GM12874 (cell line): ENCODE measurements around the gene RBM15B.

Source experiments
- TF ChIP-seq, protein P1 (sequence below): IDR thresholded peaks from 2 replicates; pipeline ENCODE4 v1.5.1; 2011; ENCODE audit warnings: low read depth, mild to moderate bottlenecking, control low read depth, low read length, moderate library complexity; ENCODE audit not compliant: insufficient read depth

The RBM15B gene

DNA sequence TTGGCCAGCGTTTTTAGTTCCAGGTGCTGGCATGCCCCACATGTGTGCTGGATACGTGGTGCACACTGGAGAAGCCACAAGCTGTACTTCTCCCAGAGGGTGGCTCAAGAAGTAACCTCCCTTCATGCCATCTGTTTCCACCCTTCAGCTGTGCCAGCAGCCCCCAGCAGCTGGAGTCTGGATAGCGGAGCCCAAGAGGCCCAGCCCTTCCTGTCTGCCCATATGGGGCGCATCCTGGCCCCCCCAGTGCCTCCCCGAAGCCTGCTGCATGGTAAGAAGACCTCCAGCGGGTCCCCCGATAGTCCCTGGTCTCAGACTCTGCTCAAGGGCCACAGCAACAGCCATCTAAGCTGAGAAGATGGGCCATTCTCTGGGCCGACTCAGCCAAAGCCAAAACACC lies 11.8 kb upstream of the RBM15B start:
- TF ChIP-seq, protein P1, sequence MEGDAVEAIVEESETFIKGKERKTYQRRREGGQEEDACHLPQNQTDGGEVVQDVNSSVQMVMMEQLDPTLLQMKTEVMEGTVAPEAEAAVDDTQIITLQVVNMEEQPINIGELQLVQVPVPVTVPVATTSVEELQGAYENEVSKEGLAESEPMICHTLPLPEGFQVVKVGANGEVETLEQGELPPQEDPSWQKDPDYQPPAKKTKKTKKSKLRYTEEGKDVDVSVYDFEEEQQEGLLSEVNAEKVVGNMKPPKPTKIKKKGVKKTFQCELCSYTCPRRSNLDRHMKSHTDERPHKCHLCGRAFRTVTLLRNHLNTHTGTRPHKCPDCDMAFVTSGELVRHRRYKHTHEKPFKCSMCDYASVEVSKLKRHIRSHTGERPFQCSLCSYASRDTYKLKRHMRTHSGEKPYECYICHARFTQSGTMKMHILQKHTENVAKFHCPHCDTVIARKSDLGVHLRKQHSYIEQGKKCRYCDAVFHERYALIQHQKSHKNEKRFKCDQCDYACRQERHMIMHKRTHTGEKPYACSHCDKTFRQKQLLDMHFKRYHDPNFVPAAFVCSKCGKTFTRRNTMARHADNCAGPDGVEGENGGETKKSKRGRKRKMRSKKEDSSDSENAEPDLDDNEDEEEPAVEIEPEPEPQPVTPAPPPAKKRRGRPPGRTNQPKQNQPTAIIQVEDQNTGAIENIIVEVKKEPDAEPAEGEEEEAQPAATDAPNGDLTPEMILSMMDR = no peak

DNA sequence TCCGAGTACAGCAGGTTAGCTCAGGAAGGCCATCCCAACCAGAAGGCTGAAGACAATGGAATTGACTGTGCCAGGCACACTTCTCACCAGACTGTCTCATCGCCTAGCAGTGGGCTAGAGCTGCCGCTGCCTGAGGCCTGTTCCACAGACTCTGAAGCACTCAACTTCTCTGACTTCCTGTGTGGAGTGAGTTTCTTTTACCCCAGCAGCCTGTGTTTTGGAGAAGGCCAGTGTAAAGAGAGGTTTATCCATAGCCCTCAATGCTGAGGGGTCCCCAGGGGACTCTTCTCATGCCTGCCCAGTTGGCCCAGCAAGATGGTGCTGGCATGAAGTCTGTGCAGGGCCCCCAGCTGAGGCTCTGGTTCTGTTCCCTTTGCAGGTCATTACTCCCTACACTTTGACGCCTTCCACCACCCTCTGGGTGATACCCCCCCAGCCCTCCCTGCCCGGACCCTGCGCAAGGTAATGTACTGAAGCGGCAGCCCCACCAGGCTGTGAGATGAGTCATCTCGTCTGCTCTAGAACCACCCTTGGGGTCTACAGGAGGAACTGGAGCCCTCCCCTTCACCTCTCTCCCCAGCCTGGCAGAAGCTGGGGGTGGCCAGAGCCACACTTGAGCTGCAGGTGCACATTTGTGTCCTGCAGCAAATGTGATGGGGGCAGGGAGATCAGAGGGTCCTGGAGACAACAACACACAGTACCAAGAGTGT lies 11.2 kb upstream of the RBM15B start:
- TF ChIP-seq, protein P1 = no peak

DNA sequence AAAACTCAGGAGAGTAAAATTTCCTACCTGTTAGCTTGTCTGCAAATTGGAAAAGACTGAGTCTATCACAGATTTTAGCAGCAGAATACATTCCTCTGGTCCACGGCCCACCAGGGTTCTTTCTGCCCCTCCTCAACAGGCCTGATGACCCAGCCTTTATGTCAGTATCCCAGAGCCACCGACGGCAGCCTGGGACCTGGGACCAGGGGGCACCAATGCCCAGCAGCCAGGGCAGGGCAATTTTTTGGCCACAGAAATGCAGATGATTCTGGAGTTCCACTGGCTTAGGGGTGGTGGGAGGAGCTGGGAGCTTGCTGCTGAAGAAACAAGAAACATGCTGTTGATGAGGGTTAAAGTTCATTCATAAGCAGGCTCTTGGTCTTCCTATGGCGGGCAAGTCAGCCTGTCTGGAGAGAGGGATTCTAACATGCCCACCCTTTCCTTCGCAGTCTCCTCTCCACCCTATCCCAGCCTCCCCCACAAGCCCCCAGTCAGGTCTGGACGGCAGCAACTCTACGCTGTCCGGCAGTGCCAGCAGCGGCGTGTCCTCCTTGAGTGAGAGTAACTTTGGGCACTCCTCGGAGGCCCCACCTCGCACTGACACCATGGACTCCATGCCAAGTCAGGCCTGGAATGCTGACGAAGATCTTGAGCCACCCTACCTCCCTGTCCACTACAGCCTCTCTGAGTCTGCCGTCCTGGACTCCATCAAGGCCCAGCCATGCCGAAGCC lies 10.3 kb upstream of the RBM15B start:
- TF ChIP-seq, protein P1 = no peak

DNA sequence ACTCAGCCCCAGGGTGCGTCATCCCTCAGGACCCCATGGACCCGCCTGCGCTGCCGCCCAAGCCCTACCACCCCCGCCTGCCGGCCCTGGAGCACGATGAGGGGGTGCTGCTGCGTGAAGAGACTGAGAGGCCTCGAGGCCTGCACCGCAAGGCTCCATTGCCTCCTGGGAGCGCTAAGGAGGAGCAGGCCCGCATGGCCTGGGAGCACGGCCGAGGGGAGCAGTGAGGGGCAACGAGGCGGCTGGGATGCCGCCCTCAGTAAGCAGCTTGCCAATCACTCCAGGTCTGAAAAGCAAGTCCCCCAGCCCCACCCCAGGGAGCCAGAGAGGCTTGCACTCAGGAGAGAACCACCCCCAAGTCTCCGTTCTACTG lies 9.8 kb upstream of the RBM15B start:
- TF ChIP-seq, protein P1 = no peak

DNA sequence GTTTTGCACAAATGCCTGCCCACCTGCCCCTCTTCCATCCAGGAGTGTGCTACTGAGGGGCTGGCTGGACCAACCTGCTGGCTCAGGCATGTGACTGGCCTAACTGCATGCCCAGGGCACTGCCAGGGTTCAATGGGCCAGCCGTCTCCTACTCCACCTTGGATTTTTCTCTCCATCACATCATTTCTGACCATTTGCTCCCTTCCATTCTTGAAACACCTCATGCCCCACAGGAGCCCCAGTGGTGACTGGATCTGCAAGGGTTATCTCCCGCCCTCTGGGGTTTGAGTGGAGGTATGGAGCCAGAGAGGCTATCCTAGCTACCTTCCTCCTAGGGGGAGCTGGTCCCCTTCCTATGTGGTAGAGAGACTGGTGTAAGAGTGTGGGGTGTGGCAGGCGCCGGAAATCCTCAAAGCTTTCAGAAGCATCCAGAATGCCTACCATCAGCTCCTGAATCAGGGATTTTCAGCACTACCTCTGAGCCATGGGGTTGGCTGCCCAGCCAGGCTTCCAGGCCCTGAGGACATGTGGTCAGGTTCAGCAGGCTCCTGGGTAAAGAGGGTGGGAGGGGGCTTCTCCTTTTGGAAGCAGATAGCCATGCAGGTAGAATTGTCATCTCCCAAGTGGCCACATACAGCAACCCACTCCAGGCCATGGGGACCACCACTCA lies 8.9 kb upstream of the RBM15B start:
- TF ChIP-seq, protein P1 = no peak

DNA sequence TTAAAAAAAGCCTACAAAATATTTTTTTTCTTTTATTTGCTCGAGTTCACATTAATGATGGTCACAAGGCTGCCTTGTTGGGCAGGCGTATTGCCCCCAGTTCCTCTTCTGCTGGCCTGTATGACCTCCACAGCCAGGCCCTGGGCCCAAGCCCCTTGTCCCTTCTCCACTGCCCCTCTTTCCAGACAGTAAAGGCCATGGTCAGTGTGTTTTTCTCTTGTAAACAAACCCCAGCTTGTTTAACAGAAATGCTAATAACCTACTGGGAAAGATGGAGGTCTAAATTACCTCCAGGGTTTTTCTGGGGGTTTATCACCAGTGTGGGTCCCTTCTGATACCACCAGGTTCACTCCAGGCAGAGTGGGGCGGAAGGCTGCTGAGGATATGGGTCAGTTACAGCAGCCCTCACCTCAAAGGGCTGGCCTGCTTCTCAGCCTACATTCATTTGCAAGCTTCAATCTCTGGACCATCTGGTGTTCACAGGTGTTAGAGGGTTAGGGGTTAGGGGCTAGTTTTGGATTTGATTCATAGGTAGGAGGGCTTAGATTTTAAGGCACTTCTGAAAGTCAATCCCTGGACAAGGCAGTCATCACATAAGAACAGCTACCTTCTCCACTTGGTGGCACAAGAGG lies 8.0 kb upstream of the RBM15B start:
- TF ChIP-seq, protein P1 = no peak

DNA sequence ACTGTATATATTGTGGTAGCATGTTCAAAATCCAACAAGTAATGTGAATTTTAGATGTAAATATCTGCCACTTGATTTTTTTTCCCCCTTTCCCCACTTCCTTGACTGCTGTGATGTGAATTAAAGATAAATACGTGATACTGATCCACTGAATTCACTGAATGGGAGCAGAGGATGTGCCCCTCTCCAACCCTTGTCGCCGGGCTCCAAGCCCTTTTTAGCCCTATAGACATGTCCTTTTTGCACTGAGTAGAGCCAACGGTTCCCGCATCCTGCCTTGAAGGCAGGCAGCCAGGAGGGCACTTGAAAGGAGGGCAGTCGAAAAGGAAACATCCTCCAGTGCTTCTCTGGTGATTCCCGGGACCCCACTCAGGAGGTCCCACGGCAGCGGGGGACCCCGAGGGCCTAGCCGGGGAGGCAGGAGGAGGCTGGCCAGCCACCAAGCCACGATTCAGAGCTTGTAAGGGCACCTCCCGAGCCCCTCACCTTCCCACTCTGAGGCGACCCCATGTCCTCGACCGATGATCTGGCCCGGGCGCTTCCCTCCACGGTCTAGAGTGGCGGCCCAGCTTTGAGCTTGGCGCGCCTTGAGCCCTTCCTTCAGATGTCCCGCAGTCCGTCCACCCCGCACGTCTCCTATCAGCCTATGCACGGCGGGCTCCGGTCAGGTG lies 6.9 kb upstream of the RBM15B start:
- TF ChIP-seq, protein P1 = no peak
